Raji (cell line): ENCODE data around the gene NCF2.

Source experiments
- POLR2A ChIP-seq: IDR thresholded peaks from 2 replicates; pipeline ENCODE4 v1.6.1; 2011; ENCODE audit warnings: low read depth, low read length, control low read depth; ENCODE audit not compliant: insufficient read depth

NCF2 gene

GRCh38 chr1:183622013-183622412, 31.8 kb upstream of the NCF2 start:
- TF ChIP-seq POLR2A = no peak

- TF ChIP-seq POLR2A = no peak
These were observed 30.1 kb upstream of the NCF2 start for GRCh38 chr1:183620311-183620710.

GRCh38 chr1:183619781-183620180, 29.5 kb upstream of the NCF2 start:
- TF ChIP-seq POLR2A = no peak

- TF ChIP-seq POLR2A = no peak
These were observed 22.1 kb upstream of the NCF2 start for GRCh38 chr1:183612407-183612806.

DNA sequence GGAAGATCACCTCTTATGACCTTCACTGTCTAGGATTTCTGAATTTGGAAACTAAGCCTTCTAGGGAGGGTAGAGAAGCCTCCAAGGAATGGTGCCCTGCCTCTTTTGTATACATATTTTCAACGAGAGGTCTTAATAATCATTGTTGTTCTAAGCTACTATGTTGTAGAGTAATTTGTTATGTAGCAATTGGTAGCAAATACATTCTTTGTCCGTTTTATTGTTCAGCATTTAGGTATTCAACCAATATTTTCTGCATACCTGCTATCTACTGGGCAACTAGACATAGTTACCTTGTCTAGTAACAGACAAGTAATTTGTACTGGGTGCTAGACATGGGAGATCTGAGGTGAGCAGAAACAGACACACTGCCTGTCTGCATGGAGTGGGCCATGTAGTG, 20.8 kb upstream of the NCF2 start:
- no peak for TF ChIP-seq POLR2A

- no peak for TF ChIP-seq POLR2A
These were observed 19.6 kb upstream of the NCF2 start for GRCh38 chr1:183609759-183610452.

DNA sequence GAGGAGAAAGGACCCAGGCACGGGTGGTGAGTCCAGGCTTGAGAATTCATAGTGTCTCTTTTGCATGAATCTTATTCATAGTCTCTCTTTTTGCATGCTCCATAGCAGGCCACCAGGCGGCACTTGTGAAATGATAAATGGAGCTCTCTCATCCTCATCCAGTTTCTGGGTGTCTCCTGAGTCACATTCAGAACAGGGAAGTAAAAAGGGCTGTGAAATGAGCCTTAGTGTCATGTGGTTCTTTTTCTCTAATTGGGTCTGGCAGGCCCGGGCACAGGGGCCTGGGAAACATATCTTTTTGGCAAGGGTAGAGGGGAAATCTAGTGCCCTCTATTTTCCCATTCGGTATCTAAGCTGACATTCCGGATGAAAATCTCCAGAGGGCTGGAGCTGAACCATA, 19.1 kb upstream of the NCF2 start:
- TF ChIP-seq POLR2A = no peak

GRCh38 chr1:183607322-183607980, 17.2 kb upstream of the NCF2 start:
- TF ChIP-seq POLR2A = no peak

GRCh38 chr1:183605904-183606303, 15.6 kb upstream of the NCF2 start:
- no peak for TF ChIP-seq POLR2A

DNA sequence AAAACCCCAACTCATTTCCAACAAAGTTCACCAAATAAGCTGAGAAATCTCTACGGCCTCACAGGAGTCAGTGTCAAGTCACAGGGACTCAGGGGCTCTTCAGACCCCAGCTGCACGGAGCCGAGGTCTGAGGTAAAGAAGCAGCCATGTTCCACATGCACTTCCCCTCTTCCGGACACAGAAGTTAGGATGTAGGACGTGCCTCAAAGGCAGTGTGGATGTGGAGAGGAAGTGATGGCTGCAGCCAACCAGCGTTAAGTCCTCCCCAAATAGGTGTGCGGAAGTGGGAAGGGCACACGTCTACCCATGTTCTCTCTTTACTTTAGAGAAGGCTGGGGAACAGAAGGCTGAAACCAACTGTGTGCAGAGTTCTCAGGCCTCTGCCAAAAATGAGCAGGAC, 14.6 kb upstream of the NCF2 start:
- TF ChIP-seq POLR2A = no peak

DNA sequence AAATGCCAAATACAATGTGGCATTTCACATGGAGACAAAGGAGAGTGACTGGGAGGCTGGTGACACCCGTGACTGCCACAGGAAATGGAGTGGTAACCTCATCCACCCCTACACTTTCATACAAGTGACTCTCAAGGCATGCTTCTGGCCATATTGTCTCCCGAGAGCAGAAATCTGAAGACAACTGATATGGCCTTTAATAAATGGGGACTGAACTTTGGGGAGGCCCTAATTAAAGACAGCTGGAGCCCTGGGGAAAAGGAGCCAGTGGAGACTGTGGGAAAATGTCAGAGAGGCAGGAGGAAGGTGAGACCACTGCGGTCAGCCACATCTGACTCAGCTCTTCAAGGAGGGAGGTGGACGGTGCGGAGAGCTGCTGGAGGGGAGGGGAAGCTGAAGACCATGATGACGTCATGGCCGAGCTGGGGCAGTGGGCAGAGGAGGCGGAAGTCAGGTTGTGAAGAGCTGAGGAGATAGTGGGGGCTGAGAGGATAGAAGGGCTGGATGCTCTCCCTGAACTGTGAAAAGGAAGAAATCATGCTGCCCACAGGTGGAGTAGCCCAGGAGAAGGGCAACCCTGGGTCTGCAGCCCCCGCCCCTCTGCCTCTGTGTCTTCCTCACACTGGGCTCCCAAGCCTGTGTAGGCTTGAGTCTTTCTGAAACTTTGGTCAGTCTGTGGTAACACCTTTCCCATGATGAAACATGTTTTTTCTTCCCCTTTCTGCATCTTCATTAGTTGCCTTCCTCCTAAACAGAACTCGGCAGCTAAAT, 14.0 kb upstream of the NCF2 start:
- TF ChIP-seq POLR2A = no peak

DNA sequence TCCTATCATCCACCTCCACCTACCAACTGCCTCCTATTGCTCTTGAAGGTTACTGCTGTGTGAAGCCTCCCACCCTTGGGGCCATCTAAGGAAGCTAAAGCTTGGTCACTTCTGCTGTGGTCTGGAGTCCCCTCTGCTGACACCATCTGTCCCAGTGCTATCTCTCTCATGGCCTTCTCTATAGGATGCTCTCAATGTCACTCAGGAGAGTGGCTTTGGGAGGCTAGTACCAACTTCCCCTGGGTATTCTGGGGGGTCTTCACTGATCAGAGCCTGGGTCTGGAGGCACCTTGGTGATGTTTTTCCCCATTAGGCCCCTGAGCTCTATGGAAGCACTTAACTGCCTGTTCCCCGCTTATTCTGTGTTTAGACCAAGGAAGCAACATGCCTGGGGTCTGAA, 12.3 kb upstream of the NCF2 start:
- no peak for TF ChIP-seq POLR2A

DNA sequence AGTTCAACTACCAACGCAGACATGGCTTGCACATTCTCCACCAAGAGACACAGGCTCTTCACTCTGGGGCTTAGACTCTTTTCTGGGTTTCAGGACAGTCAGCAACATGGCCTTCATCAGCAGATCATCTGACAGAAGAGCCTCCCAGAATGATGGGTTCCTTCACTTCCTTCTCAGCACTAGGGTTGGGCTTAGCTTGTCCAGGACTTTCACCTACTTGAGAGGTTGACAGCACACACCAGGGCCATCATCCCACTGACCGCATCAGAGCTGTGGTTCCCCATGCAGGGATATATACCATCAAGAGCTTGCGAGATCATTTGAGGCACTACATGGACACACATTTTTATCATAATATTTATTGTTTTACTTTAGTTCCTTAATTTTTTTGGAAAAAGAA, 10.4 kb upstream of the NCF2 start:
- TF ChIP-seq POLR2A = no peak

DNA sequence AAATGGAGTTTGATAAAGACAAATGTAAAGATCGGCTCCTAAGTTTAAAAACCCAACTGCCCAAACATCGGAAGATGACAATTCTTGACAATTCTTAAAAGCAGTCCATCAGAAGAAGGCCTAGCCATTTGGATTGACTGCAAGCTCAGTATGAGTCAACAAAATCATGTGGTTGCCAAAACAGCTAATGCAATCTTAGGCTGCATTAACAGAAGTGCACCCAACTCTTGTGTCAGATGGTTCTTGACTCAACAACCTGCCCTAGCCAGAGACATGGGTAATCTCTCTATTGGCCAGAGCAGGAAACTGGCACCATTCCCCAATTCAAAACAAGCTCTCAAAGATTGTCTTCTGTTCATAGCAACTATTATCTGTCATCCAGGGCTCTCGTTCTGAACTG, 9.9 kb upstream of the NCF2 start:
- no peak for TF ChIP-seq POLR2A

DNA sequence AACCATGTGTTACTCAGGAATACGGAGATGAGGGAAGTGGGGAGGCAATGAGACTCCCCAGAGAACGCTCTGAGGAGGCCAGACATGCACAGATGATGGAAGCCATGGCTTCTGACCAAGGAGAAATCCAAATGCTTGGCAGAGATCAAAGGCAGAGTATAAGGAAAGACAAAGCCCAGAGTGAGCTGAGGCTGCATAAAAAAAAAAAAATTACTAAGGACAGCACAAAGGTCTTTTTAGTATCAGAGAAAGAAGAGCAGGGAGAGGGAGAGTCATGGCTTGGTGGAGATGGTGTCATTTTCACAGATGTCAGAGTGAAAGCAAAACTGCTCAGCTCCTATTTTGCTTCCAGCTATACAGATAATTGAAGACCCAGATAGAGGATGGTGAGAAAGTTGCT, 8.1 kb upstream of the NCF2 start:
- TF ChIP-seq POLR2A = no peak

DNA sequence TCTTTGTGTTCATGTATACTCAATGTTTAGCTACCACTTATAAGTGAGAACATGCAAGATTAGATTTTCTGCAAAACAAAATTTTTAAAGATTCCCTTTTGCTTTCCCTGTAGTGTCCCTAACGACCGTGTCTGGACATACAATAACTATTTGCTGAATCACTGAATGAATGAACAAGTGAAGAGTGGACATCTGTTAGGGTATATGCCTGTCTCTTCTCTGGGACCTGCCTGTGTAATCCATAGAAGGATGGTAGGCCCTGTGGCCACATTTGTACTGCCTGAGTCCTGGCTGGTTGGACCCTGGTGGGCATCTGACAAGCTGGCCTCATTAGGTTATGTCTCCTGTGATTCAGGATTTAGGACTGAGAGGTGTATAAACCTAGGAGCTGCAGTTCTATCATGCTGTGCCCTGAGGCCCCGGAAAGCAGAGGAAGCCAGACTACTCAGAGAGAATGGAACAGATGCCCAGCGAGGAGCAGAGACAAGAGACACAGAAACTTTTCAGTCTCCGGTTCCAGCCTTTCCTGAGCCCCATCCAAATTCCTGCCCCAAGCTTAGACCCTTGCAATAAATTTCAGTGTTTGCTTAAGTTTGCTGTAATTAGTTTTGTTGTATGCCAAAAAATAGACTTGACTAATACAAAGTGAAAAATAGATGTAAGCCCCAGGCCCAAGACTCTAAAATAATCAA, 7.5 kb upstream of the NCF2 start:
- TF ChIP-seq POLR2A = no peak

- TF ChIP-seq POLR2A = no peak
These were observed 6.2 kb upstream of the NCF2 start for GRCh38 chr1:183596500-183596899.
